ENCODE results near the gene HIGD1B. TPM values are rescaled to one million over a fixed set of nuclear protein-coding genes. Genes with fewer than 3 reads are reported as not detected.

Gene HIGD1B
- total RNA-seq (under 1 TPM in 1 of 2 donors, not detected in 1; 0.81 TPM), polyA plus RNA-seq (ENCODE audit: insufficient read depth, low read depth, low replicate concordance) (2.6 TPM)
- long read RNA-seq, donor 1, partial matches to known transcripts = 71 of 85 reads
- long read RNA-seq, donor 1, other reads (novel, unspliced or antisense) = 9 of 85 reads
- long read RNA-seq, donor 2, partial matches to known transcripts = 0 of 2 reads
- long read RNA-seq, donor 2, other reads (novel, unspliced or antisense) = 0 of 2 reads

GRCh38 chr17:44847586-44847985 is at the start of gene HIGD1B:
Gene HIGD1B (plus strand): TSS chr17:44847883. CDS start chr17:44848153, 270 bp downstream.
- TF ChIP-seq, protein P1, sequence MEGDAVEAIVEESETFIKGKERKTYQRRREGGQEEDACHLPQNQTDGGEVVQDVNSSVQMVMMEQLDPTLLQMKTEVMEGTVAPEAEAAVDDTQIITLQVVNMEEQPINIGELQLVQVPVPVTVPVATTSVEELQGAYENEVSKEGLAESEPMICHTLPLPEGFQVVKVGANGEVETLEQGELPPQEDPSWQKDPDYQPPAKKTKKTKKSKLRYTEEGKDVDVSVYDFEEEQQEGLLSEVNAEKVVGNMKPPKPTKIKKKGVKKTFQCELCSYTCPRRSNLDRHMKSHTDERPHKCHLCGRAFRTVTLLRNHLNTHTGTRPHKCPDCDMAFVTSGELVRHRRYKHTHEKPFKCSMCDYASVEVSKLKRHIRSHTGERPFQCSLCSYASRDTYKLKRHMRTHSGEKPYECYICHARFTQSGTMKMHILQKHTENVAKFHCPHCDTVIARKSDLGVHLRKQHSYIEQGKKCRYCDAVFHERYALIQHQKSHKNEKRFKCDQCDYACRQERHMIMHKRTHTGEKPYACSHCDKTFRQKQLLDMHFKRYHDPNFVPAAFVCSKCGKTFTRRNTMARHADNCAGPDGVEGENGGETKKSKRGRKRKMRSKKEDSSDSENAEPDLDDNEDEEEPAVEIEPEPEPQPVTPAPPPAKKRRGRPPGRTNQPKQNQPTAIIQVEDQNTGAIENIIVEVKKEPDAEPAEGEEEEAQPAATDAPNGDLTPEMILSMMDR (IDR thresholded peaks at IDR 0.05) = no peak
- TF ChIP-seq POLR2A (IDR thresholded peaks at IDR 0.05) = no peak
- Histone ChIP-seq H3K27me3 (no peaks in the 10 kb centered on the region), H3K4me1 (no peaks in the 10 kb centered on the region), H3K27ac (no peak within 1 kb of the TSS), H3K9me3 (no peaks in the 10 kb centered on the region), H3K36me3 (ENCODE audit: low read depth, missing control alignments) (no peaks in the 10 kb centered on the region), H3K4me3 (no peak within 1 kb of the TSS)
- WGBS, 2 donors = 60 to 71% methylated on average over 2 of the region's 2 CpGs
- no peak for DNase-seq
- intact Hi-C loops (cut with DNase I; ENCODE audit: low total_unique reads) = no loop called here

GRCh38 chr17:44798356-44798755 is 49.3 kb upstream of the HIGD1B start:
- TF ChIP-seq, protein P1 (IDR thresholded peaks at IDR 0.05) = no peak
- TF ChIP-seq POLR2A (IDR thresholded peaks at IDR 0.05) = no peak
- 82 to 84% methylated on average over 2 of the region's 2 CpGs for WGBS, 2 donors
- H3K4me3 ChIP-seq = no peak overlapping the region
- intact Hi-C loops (cut with DNase I; ENCODE audit: low total_unique reads) = no loop called here
- H3K27me3 ChIP-seq = no peaks in the 10 kb centered on the region
- no peaks in the 10 kb centered on the region for H3K4me1 ChIP-seq
- no peak overlapping the region for H3K27ac ChIP-seq
- H3K9me3 ChIP-seq = no peaks in the 10 kb centered on the region
- no peak for DNase-seq
- no peaks in the 10 kb centered on the region for H3K36me3 ChIP-seq (ENCODE audit: low read depth, missing control alignments)

DNA sequence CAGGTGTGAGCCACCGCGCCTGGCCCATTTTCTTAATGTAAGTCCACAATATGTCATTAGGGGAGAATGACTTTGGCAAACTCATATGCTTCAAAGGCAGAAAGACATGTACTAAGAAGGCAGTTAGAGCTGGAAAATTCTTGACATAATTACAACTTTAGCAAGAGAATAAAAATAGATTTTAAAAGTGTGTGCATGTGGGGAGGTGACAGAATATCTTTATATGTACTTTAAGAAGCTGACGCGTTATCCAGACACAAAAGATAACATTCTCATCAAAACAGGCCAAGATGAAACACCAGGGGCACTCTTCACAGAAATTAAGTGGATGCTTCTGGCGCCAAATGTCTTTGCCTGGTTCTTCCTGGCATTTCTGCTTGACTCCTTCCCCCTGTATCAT is 45.8 kb upstream of the HIGD1B start:
- no peaks in the 10 kb centered on the region for H3K36me3 ChIP-seq (ENCODE audit: low read depth, missing control alignments)
- H3K9me3 ChIP-seq = no peaks in the 10 kb centered on the region
- TF ChIP-seq POLR2A (IDR thresholded peaks at IDR 0.05) = no peak
- TF ChIP-seq, protein P1 (IDR thresholded peaks at IDR 0.05) = no peak
- intact Hi-C loops (cut with DNase I; ENCODE audit: low total_unique reads) = no loop called here
- 82 to 84% methylated on average over 5 of the region's 5 CpGs for WGBS, 2 donors
- H3K27me3 ChIP-seq = no peaks in the 10 kb centered on the region
- H3K27ac ChIP-seq = no peak overlapping the region
- no peaks in the 10 kb centered on the region for H3K4me1 ChIP-seq
- DNase-seq = no peak
- no peak overlapping the region for H3K4me3 ChIP-seq

DNA sequence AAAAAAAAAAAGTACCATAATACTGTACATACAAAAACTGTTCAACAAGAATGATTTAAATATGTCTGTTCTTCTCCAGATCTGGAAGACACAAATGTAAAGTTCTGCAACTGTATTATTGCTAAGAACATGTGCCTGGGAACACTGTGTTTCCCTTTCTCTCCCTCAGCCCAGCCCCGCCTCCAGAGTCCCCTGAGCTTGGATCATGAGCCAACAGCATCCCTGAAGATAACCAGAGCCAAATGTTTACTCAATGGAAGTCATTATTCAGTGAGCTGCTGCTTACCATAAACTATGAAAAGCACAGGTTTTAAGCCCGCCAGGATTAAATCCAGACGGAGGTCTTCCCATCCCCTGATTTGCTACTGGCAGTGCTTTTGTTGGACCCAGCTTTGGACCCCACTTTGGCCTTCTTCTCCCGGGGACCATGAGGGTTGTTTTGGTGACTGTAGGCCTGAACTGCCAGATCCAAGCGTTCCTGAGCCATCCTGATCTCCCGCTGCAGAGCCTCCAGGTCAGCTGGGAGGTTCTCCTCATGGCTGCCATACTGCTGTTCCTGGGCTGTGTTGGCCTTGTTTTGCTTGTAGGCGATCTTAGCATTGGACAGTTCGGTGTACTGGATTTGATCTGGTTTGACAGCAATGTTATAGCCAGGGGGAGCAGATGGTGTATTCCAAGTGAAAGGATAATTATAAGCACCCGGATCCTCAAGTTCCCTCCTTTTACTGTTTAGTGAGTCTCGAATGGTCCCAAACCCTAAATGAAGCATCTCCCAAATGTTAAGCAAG is 43.2 kb upstream of the HIGD1B start:
- DNase-seq = peak; percentile 43
- intact Hi-C loops (cut with DNase I; ENCODE audit: low total_unique reads) = no loop called here
- no peaks in the 10 kb centered on the region for H3K27me3 ChIP-seq
- H3K9me3 ChIP-seq = no peaks in the 10 kb centered on the region
- H3K4me3 ChIP-seq = no peak overlapping the region
- TF ChIP-seq, protein P1 (IDR thresholded peaks at IDR 0.05) = no peak
- TF ChIP-seq POLR2A (IDR thresholded peaks at IDR 0.05) = no peak
- WGBS, 2 donors = 65 to 74% methylated on average over 10 of the region's 10 CpGs
- H3K4me1 ChIP-seq = no peaks in the 10 kb centered on the region
- no peaks in the 10 kb centered on the region for H3K36me3 ChIP-seq (ENCODE audit: low read depth, missing control alignments)
- no peak overlapping the region for H3K27ac ChIP-seq

Measured in testis (tissue), 5 donors.